Measurements from ENCODE around the gene KNDC1.
"Not testable (repeated sequence)": the region's sequence is repeated elsewhere in the genome, so short reads cannot be mapped to it uniquely, and the experiment has no call there.

Gene KNDC1

DNA sequence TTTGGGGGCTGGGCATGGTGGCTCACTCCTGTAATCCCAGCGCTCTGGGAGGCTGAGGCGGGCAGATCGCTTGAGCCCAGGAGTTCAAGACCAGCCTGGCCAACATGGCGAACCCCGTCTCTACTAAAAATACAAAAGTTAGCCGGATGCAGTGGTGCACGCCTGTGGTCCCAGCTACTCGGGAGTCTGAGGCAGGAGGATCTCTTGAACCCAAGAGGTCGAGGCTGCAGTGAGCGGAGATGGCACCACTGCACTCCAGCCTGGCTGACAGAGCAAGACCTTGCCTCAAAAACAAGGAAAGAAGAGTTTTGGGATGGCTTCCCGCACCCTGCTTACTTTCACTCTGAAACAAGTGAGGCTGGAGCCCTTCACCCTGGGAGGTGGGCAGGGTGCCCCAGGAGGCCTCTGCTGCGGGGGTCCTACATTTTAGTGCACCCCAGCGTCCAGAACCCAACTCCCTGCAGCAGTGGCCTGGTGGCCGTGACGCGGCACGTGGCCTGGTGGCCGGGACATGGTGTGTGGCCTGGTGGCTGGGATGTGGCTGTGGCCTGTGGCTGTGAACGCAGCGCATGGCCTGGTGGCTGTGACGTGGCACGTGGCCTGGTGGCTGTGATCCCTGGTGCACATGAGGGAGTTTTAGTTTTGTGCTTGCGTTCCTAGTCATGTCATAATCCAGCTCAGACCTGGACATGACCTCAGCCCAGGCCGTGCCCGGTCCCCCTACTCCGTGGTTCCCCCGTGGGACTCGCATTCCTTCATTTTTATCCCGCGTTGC, 9.3 kb downstream of the KNDC1 start:
- TF ChIP-seq ZNF274 (IDR thresholded peaks at IDR 0.05; ENCODE audit: low read depth, low read length): no peak
- no peak for TF ChIP-seq YY1 (IDR thresholded peaks at IDR 0.05; ENCODE audit: insufficient read depth, insufficient read length)
- no peak for TF ChIP-seq SUZ12 (IDR thresholded peaks at IDR 0.05; ENCODE audit: extremely low read depth, insufficient read depth, insufficient read length)
- H3K4me1 ChIP-seq (ENCODE audit: insufficient read depth, insufficient read length): peaks cover 2% of the 10 kb centered on the region
- no peak overlapping the region for H3K4me3 ChIP-seq (ENCODE audit: insufficient read length, low read depth)
- H3K27me3 ChIP-seq (ENCODE audit: insufficient read depth, insufficient read length): no peaks in the 10 kb centered on the region
- no peaks in the 10 kb centered on the region for H3K36me3 ChIP-seq (ENCODE audit: insufficient read depth, insufficient read length, low read length)
- H3K9me3 ChIP-seq (ENCODE audit: insufficient read depth, low read length): no peaks in the 10 kb centered on the region; the same call in 1 of the 2 replicates
- no peak overlapping the region for H3K9ac ChIP-seq (ENCODE audit: insufficient read length, low read depth)
- no peak for DNase-seq (ENCODE audit: low read depth, low spot score)

GRCh38 chr10:133170092-133170491, 10.1 kb downstream of the KNDC1 start:
- Histone ChIP-seq H3K4me3 (ENCODE audit: insufficient read length, low read depth) (no peak overlapping the region), H3K36me3 (ENCODE audit: insufficient read depth, insufficient read length, low read length) (no peaks in the 10 kb centered on the region), H3K9ac (ENCODE audit: insufficient read length, low read depth) (no peak overlapping the region), H3K4me1 (ENCODE audit: insufficient read depth, insufficient read length) (peaks cover 2% of the 10 kb centered on the region), H3K9me3 (ENCODE audit: insufficient read depth, low read length) (no peaks in the 10 kb centered on the region; the same call in 1 of the 2 replicates), H3K27me3 (ENCODE audit: insufficient read depth, insufficient read length) (no peaks in the 10 kb centered on the region)
- DNase-seq (ENCODE audit: low read depth, low spot score): no peak
- no peak for TF ChIP-seq ZNF274 (IDR thresholded peaks at IDR 0.05; ENCODE audit: low read depth, low read length)
- no peak for TF ChIP-seq YY1 (IDR thresholded peaks at IDR 0.05; ENCODE audit: insufficient read depth, insufficient read length)
- no peak for TF ChIP-seq SUZ12 (IDR thresholded peaks at IDR 0.05; ENCODE audit: extremely low read depth, insufficient read depth, insufficient read length)

DNA sequence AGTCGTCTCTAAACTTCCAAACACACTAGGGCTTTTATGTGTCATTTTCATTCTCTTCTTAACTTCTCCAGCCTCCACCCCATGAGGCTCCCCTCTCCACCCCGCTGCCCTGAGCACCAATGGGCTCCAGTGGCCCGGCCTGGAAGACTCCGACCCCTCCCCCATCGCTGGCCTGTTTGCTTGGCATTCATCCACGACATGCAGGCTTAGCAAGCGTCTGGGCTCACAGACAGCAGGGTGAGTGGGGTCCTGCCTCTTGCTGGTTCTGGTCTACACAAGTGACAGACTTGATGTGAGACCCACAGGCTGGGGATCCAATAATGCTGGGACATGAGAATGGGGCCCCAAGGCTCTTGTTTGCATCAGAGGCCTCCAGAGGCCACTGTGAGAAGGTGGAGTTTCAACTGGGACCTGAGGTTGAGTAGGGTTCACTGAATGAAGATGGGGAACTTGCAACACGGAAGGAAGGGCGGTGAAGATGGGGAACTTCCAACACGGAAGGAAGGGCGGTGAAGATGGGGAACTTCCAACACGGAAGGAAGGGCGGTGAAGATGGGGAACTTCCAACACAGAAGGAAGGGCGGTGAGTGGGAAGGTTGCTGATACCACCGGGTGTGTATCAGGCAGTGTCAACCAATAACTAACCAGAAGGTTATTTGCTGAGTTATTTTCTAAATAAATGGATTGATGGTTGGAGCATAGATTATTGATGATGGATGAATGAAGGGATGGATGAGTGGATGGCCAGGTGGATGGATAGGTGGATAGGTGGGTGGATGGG, 14.0 kb downstream of the KNDC1 start:
- TF ChIP-seq YY1 (IDR thresholded peaks at IDR 0.05; ENCODE audit: insufficient read depth, insufficient read length): no peak
- no peak for TF ChIP-seq SUZ12 (IDR thresholded peaks at IDR 0.05; ENCODE audit: extremely low read depth, insufficient read depth, insufficient read length)
- TF ChIP-seq ZNF274 (IDR thresholded peaks at IDR 0.05; ENCODE audit: low read depth, low read length): no peak
- no peak overlapping the region for H3K4me3 ChIP-seq (ENCODE audit: insufficient read length, low read depth)
- H3K36me3 ChIP-seq (ENCODE audit: insufficient read depth, insufficient read length, low read length): no peaks in the 10 kb centered on the region
- H3K27me3 ChIP-seq (ENCODE audit: insufficient read depth, insufficient read length): no peaks in the 10 kb centered on the region
- H3K4me1 ChIP-seq (ENCODE audit: insufficient read depth, insufficient read length): no peaks in the 10 kb centered on the region
- H3K9ac ChIP-seq (ENCODE audit: insufficient read length, low read depth): no peak overlapping the region
- peaks cover 10% of the 10 kb centered on the region; the same call in 1 of the 2 replicates for H3K9me3 ChIP-seq (ENCODE audit: insufficient read depth, low read length)
- DNase-seq (ENCODE audit: low read depth, low spot score): no peak

DNA sequence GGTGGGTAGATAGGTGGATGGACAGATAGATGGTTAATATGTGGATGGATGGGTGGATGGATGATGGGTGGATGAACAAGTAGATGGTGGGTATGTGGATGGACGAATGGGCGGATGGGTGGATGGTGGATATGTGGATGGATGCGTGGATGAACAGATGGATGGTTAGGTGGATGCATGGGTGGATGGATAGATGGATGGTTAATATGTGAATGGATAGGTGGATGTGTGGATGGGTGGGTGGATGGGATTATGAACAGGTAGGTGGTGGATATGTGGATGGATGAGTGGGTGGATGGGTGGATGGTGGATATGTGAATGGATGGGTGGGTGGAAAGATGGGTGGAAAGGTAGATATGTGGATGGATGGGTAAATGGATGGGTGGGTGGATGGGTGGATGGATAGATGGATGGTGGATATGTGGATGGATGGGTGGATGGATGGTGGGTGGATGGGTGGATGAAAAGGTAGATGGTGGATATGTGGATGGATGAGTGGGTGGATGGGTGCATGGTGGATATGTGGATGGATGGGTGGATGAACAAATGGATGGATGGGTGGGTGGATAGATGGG, 14.8 kb downstream of the KNDC1 start:
- Histone ChIP-seq H3K4me1 (ENCODE audit: insufficient read depth, insufficient read length) (no peaks in the 10 kb centered on the region), H3K4me3 (ENCODE audit: insufficient read length, low read depth) (no peak overlapping the region), H3K9me3 (ENCODE audit: insufficient read depth, low read length) (peaks cover 10% of the 10 kb centered on the region; the same call in 1 of the 2 replicates), H3K9ac (ENCODE audit: insufficient read length, low read depth) (no peak overlapping the region), H3K27me3 (ENCODE audit: insufficient read depth, insufficient read length) (no peaks in the 10 kb centered on the region), H3K36me3 (ENCODE audit: insufficient read depth, insufficient read length, low read length) (no peaks in the 10 kb centered on the region)
- DNase-seq (ENCODE audit: low read depth, low spot score): no peak
- TF ChIP-seq SUZ12 (IDR thresholded peaks at IDR 0.05; ENCODE audit: extremely low read depth, insufficient read depth, insufficient read length) (no peak), ZNF274 (IDR thresholded peaks at IDR 0.05; ENCODE audit: low read depth, low read length) (no peak), YY1 (IDR thresholded peaks at IDR 0.05; ENCODE audit: insufficient read depth, insufficient read length) (no peak)

- H3K4me3 ChIP-seq (ENCODE audit: insufficient read length, low read depth); H3K27me3 ChIP-seq (ENCODE audit: insufficient read depth, insufficient read length): not testable (repeated sequence)
Observed at GRCh38 chr10:133175624-133176023, 15.6 kb downstream of the KNDC1 start.

DNA sequence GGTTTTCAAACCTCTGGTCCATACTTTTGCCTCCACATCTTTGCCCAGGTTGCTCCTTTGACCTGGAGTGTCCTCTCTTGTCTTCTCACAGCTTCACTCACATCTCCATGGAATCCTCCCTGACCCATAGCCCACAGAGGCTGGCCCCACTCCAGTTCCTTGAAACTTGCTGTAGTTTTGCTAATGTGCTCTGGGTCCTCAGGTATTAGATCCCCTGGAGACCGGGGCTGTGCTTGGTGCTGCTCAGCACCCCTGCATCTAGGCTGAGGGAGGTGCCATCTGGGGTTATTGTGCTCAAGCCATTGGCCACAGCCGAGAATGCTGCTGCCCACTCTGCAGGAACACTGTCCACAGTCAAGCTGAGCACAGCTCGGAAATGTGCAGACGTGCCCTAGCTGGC, 16.5 kb downstream of the KNDC1 start:
- TF ChIP-seq YY1 (IDR thresholded peaks at IDR 0.05; ENCODE audit: insufficient read depth, insufficient read length) (no peak), ZNF274 (IDR thresholded peaks at IDR 0.05; ENCODE audit: low read depth, low read length) (no peak), SUZ12 (IDR thresholded peaks at IDR 0.05; ENCODE audit: extremely low read depth, insufficient read depth, insufficient read length) (no peak)
- H3K27me3 ChIP-seq (ENCODE audit: insufficient read depth, insufficient read length): no peaks in the 10 kb centered on the region
- H3K9me3 ChIP-seq (ENCODE audit: insufficient read depth, low read length): peaks cover 10% of the 10 kb centered on the region; the same call in 1 of the 2 replicates
- no peak for DNase-seq (ENCODE audit: low read depth, low spot score)
- H3K4me1 ChIP-seq (ENCODE audit: insufficient read depth, insufficient read length): no peaks in the 10 kb centered on the region
- H3K4me3 ChIP-seq (ENCODE audit: insufficient read length, low read depth): no peak overlapping the region
- H3K36me3 ChIP-seq (ENCODE audit: insufficient read depth, insufficient read length, low read length): no peaks in the 10 kb centered on the region
- no peak overlapping the region for H3K9ac ChIP-seq (ENCODE audit: insufficient read length, low read depth)

More at GRCh38 chr10:133175624-133176023, 15.6 kb downstream of the KNDC1 start:
- not testable (repeated sequence) for H3K36me3 ChIP-seq (ENCODE audit: insufficient read depth, insufficient read length, low read length); DNase-seq (ENCODE audit: low read depth, low spot score); H3K4me1 ChIP-seq (ENCODE audit: insufficient read depth, insufficient read length); H3K9ac ChIP-seq (ENCODE audit: insufficient read length, low read depth)
- peaks cover 10% of the 10 kb centered on the region; the same call in 1 of the 2 replicates for H3K9me3 ChIP-seq (ENCODE audit: insufficient read depth, low read length)
